Adrenal gland (tissue), 12 donors: ENCODE measurements around the gene RNU5B-1. TPM values are rescaled to one million over a fixed set of nuclear protein-coding genes. Genes with fewer than 3 reads are reported as not detected.
A peak's percentile ranks its signal among the peaks of the same experiment; 100 is the strongest.

Experiments used
- DNase-seq, 7 donors: peaks; one replicate each; pipeline ENCODE4 v3.0.0-alpha.2; 2019 to 2020
- H3K27ac ChIP-seq, 5 donors: fragments of 200-600 bp; sonication (generic) in 4 of 5; 1 replicate in 3 of 5; 2 replicates in 2 of 5; pipeline versions ENCODE4 v1.5.1 to v1.8.0; 2016 to 2020; ENCODE audit warnings: mild to moderate bottlenecking in 1 of 5
- H3K27me3 ChIP-seq: fragments of 200-600 bp; 2 replicates; pipeline ENCODE4 v1.8.0; 2021
- H3K36me3 ChIP-seq, 2 donors: fragments of 200-600 bp; replicated peaks in 1 of 2; 1 replicate in 1 of 2; 2 replicates in 1 of 2; pipeline versions ENCODE4 v1.5.1 to v1.8.0; 2018 to 2022
- H3K4me1 ChIP-seq, 2 donors: fragments of 200-600 bp; replicated peaks in 1 of 2; 1 replicate in 1 of 2; 2 replicates in 1 of 2; pipeline versions ENCODE4 v1.5.1 to v1.8.0; 2018 to 2021
- H3K4me3 ChIP-seq, 4 donors: fragments of 200-600 bp; sonication (generic) in 3 of 4; one replicate each; pipeline ENCODE4 v1.5.1; 2016 to 2018
- H3K9me3 ChIP-seq, 3 donors: fragments of 200-600 bp; sonication (generic) in 1 of 3; replicated peaks in 1 of 3; 1 replicate in 2 of 3; 2 replicates in 1 of 3; pipeline versions ENCODE4 v1.5.1 to v1.8.0; 2016 to 2021
- POLR2A ChIP-seq, 2 donors: fragments of 450-650 bp; IDR thresholded peaks; one replicate each; pipeline ENCODE4 v1.6.1; 2017; ENCODE audit warnings: antibody characterized with exemption in 2 of 2, mild to moderate bottlenecking in 2 of 2, moderate library complexity in 1 of 2
- WGBS, 4 donors: extraction: QIAGEN DNeasy Blood & Tissue Kit in 2 of 4; methylation state at CpG; one replicate each; pipeline versions ENCODE4 v1.1.5 to v1.1.7; 2013 to 2017; 5-methylcytosine and 5-hydroxymethylcytosine counted together
- intact Hi-C, 2 donors: fragments of 100-400 bp; cut with DNase I; formaldehyde crosslinking; loops; one replicate each; pipeline versions ENCODE4 v1.14.1 to v1.15.0; 2022 to 2023
- polyA plus RNA-seq, 3 donors: library from polyadenylated mRNA; stranded (reverse); fragments of 200-250 nt in 2 of 3; fragments of 350-450 nt in 1 of 3; fragmentation: Illumina TruSeq in 1 of 3; extraction: RNeasy Lipid Tissue Mini Kit (QIAGEN cat#74804) in 1 of 3; gene quantifications; one replicate each; pipeline ENCODE4 v1.2.3, GENCODE V29; 2013 to 2014
- total RNA-seq, 9 donors: library from RNA; depleted of rRNA in 4 of 9; stranded (reverse); fragments of >200 nt in 4 of 9; fragments of 120-200 nt in 1 of 9; fragmentation: NEBNext Ultra II Directional in 1 of 9; extraction: Animal tissue kit (Norgen Biotek cat#: 25700) in 1 of 9; gene quantifications; one replicate each; pipeline versions ENCODE4 v1.1.0 to v1.2.4, GENCODE V29; 2013 to 2023
- TF ChIP-seq, protein P1 (sequence below), 6 experiments: fragments of 450-650 bp in 4 of 6; fragments of 200-600 bp in 2 of 6; sonication (generic) in 1 of 6; IDR thresholded peaks; 1 replicate in 5 of 6; 2 replicates in 1 of 6; pipeline versions ENCODE4 v1.5.1 to v1.8.0; 2016 to 2021; ENCODE audit warnings: antibody characterized with exemption in 6 of 6, mild to moderate bottlenecking in 2 of 6, moderate library complexity in 1 of 6
- donor health status: healthy with polysubstance abuse.
- donor health status: Bipolar disorder and iron deficiency.
- donor health status: DM: yes; HTN: yes; CAD: no.
- donor health status: DM: no; HTN: no; CAD: no.
- donor health status: DM: no; HTN: no; CAD: no.
- donor health status: DM: yes; HTN: yes; CAD: no.

The RNU5B-1 gene
- total and polyA plus RNA-seq, 12 donors: 27.3 to 1,349 (median 29.8) TPM; not detected in 9

DNA sequence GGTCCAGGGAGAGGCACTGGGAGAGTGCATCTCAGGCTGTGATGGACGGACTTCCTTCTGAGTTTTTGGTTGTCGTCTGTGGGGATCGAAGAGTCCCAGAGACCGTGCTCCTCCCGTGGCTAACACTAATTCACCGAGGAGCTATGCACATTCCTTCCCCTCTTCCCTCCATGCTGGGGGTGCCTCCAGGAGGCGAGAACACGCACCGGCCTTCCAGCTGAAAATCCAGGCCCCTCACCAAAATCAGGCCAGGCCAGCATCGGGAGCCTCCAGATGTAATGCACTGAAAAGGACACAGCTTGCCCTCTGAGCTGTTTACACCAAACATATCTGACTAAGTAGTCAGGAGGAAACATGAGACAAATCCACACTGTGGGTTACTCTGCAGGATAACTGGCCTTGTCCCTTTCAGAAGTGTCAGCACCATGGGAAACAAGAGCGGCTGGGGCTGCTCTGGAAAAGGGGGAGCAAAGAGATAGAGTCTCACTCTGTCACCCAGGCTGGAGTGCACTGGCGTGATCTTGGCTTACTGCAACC lies 5.5 kb downstream of the RNU5B-1 start:
- Histone ChIP-seq H3K9me3 (no peaks in the 10 kb centered on the region), H3K4me1 (peaks cover 5 to 20% of the 10 kb centered on the region in 2 donors), H3K27me3 (no peaks in the 10 kb centered on the region), H3K36me3 (no peaks in the 10 kb centered on the region), H3K27ac (peak overlapping the region in 1 of 5 donors; percentile 24), H3K4me3 (no peak overlapping the region)
- 86 to 90% (median 87%) methylated on average over 9 to 12 of the region's 12 CpGs for WGBS, 4 donors
- no peak for TF ChIP-seq POLR2A (IDR thresholded peaks at IDR 0.05)
- TF ChIP-seq, protein P1, sequence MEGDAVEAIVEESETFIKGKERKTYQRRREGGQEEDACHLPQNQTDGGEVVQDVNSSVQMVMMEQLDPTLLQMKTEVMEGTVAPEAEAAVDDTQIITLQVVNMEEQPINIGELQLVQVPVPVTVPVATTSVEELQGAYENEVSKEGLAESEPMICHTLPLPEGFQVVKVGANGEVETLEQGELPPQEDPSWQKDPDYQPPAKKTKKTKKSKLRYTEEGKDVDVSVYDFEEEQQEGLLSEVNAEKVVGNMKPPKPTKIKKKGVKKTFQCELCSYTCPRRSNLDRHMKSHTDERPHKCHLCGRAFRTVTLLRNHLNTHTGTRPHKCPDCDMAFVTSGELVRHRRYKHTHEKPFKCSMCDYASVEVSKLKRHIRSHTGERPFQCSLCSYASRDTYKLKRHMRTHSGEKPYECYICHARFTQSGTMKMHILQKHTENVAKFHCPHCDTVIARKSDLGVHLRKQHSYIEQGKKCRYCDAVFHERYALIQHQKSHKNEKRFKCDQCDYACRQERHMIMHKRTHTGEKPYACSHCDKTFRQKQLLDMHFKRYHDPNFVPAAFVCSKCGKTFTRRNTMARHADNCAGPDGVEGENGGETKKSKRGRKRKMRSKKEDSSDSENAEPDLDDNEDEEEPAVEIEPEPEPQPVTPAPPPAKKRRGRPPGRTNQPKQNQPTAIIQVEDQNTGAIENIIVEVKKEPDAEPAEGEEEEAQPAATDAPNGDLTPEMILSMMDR (IDR thresholded peaks at IDR 0.05): no peak
- intact Hi-C loops: no loop called here
- DNase-seq: no peak

DNA sequence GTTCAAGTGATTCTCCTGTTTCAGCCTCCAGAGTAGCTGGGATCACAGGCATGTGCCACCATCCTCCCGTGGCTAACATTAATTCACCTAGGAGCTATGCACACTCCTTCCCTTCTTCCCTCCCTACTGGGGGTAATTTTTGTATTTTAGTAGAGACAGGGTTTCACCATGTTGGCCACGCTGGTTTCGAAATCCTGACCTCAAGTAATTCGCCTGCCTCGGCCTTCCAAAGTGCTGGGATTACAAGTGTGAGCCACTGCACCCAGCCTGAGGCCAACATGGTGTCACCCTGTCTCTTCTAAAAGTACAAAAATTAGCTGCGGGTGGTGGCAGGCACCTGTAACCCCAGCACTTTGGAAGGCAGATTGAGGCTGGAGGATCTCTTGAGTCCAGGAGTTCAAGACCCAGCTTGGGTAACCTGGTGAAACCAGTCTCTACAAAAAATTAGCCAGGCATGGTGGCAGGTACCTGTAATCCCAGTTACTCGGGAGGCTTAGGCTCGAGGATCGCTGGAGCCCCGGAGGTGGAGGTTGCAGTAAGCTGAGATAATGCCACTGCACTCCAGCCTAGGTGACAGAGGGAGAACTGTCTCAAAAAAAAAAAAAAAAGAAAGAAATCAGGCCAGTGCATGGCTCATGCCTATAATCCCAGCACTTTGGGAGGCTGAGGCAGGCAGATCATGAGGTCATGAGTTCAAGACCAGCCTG lies 6.1 kb downstream of the RNU5B-1 start:
- Histone ChIP-seq H3K4me1 (peaks cover 5 to 15% of the 10 kb centered on the region in 2 donors), H3K4me3 (no peak overlapping the region), H3K9me3 (no peaks in the 10 kb centered on the region), H3K36me3 (no peaks in the 10 kb centered on the region), H3K27me3 (no peaks in the 10 kb centered on the region), H3K27ac (peak overlapping the region in 1 of 5 donors; percentile 24)
- TF ChIP-seq POLR2A (IDR thresholded peaks at IDR 0.05): no peak
- TF ChIP-seq, protein P1 (IDR thresholded peaks at IDR 0.05): no peak
- 84 to 91% (median 87%) methylated on average over 10 of the region's 10 CpGs for WGBS, 4 donors
- no peak for DNase-seq
- intact Hi-C loops: no loop called here

DNA sequence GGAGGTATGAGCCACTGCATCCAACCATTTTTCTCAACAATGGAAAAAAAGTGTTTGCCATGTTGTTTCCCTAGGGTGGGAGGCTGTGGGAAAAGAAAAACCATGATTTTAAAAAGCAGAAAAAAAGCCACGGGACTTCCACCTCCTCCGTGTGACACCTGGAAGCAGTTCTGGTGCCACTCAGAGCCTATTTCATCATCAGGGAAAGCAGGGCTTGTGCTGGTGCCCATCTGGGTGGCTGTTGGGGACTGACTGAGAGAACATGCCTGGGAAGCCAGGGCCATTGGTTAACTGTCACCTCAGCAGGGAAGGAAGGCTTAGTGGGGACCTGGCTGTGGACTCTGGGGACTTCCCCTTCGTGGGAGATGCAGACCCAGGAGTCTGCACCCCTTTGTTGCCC lies 7.3 kb downstream of the RNU5B-1 start:
- peak overlapping the region in 3 of 5 donors; percentile 32 to 74 (median 55) for H3K27ac ChIP-seq
- no peaks in the 10 kb centered on the region for H3K9me3 ChIP-seq
- TF ChIP-seq POLR2A (IDR thresholded peaks at IDR 0.05): no peak
- TF ChIP-seq, protein P1 (IDR thresholded peaks at IDR 0.05): no peak
- peak in 1 of 7 donors; percentile 49 for DNase-seq
- WGBS, 4 donors: 36 to 51% (median 44%) methylated on average over 3 of the region's 3 CpGs
- no peaks in the 10 kb centered on the region for H3K36me3 ChIP-seq
- H3K4me3 ChIP-seq: no peak overlapping the region
- peaks cover 5 to 15% of the 10 kb centered on the region in 2 donors for H3K4me1 ChIP-seq
- intact Hi-C loops: no loop called here
- no peaks in the 10 kb centered on the region for H3K27me3 ChIP-seq

DNA sequence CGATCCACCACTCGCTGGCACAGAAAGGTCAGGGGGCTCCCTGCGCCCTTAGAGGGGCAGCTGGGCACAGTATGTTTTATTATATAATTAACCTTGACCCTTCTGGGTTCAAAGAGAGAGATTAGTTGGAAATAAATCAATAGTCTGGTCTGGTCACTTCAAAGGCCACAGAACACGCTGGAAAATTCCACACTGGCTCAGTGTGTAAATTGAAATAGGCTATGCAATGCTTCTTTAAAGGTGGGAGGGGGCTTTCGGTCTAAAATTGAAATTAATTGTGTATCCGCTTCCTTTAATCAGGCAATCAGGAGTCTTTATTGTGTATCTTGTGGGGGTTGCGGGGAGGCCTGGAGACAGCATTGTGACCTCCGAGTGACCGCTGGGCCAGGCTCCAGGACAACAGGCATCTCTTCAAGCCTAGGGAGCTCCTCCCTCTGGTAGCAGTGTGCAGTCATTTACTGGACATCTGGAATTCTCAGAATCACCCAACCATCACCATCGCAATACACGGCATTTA lies 8.0 kb downstream of the RNU5B-1 start:
- peak overlapping the region in 4 of 5 donors; percentile 9 to 74 (median 44) for H3K27ac ChIP-seq
- H3K36me3 ChIP-seq: no peaks in the 10 kb centered on the region
- peaks cover 5 to 15% of the 10 kb centered on the region in 2 donors for H3K4me1 ChIP-seq
- H3K9me3 ChIP-seq: no peaks in the 10 kb centered on the region
- no peak for TF ChIP-seq POLR2A (IDR thresholded peaks at IDR 0.05)
- TF ChIP-seq, protein P1 (IDR thresholded peaks at IDR 0.05): no peak
- WGBS, 4 donors: 31 to 50% (median 38%) methylated on average over 9 to 11 of the region's 11 CpGs
- DNase-seq: peak in 6 of 7 donors; percentile 77 to 91 (median 84)
- intact Hi-C loops: no loop called here
- no peak overlapping the region for H3K4me3 ChIP-seq
- no peaks in the 10 kb centered on the region for H3K27me3 ChIP-seq
